BE2C (cell line): ENCODE results near the gene CDON. TPM values are rescaled to one million over a fixed set of nuclear protein-coding genes. Genes with fewer than 3 reads are reported as not detected.

Source experiments
- DNase-seq: peaks from one replicate; pipeline ENCODE4 v3.0.0-alpha.2; 2020
- H3K27me3 ChIP-seq: fragments of 250-450 bp; sonication (Bioruptor Pico); 2 replicates; pipeline ENCODE4 v1.5.1; 2020; ENCODE audit warnings: mild to moderate bottlenecking
- H3K36me3 ChIP-seq: fragments of 250-450 bp; sonication (Bioruptor Pico); 2 replicates; pipeline ENCODE4 v1.5.1; 2020; ENCODE audit warnings: mild to moderate bottlenecking
- H3K4me1 ChIP-seq: fragments of 250-450 bp; sonication (Bioruptor Pico); 2 replicates; pipeline ENCODE4 v1.5.1; 2020
- H3K4me3 ChIP-seq: 2 replicates; pipeline ENCODE4 v1.5.1; 2011; ENCODE audit warnings: low read depth, low read length
- H3K9me3 ChIP-seq: fragments of 250-450 bp; sonication (Bioruptor Pico); 2 replicates; pipeline ENCODE4 v1.5.1; 2020
- polyA plus RNA-seq: library from polyadenylated mRNA; unstranded; fragments of >200 nt; gene quantifications from one replicate; pipeline ENCODE4 v1.2.1, GENCODE V29; 2012; ENCODE audit warnings: low read depth, missing spikeins; ENCODE audit not compliant: insufficient read length, insufficient read depth
- TF ChIP-seq, protein P1 (sequence below): IDR thresholded peaks from 2 replicates; pipeline ENCODE4 v1.5.1; 2012; ENCODE audit warnings: mild to moderate bottlenecking, low read depth, low read length

CDON gene, protein sequence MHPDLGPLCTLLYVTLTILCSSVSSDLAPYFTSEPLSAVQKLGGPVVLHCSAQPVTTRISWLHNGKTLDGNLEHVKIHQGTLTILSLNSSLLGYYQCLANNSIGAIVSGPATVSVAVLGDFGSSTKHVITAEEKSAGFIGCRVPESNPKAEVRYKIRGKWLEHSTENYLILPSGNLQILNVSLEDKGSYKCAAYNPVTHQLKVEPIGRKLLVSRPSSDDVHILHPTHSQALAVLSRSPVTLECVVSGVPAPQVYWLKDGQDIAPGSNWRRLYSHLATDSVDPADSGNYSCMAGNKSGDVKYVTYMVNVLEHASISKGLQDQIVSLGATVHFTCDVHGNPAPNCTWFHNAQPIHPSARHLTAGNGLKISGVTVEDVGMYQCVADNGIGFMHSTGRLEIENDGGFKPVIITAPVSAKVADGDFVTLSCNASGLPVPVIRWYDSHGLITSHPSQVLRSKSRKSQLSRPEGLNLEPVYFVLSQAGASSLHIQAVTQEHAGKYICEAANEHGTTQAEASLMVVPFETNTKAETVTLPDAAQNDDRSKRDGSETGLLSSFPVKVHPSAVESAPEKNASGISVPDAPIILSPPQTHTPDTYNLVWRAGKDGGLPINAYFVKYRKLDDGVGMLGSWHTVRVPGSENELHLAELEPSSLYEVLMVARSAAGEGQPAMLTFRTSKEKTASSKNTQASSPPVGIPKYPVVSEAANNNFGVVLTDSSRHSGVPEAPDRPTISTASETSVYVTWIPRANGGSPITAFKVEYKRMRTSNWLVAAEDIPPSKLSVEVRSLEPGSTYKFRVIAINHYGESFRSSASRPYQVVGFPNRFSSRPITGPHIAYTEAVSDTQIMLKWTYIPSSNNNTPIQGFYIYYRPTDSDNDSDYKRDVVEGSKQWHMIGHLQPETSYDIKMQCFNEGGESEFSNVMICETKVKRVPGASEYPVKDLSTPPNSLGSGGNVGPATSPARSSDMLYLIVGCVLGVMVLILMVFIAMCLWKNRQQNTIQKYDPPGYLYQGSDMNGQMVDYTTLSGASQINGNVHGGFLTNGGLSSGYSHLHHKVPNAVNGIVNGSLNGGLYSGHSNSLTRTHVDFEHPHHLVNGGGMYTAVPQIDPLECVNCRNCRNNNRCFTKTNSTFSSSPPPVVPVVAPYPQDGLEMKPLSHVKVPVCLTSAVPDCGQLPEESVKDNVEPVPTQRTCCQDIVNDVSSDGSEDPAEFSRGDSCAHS (N-terminal part only)
- polyA plus RNA-seq: 58.6 TPM

DNA sequence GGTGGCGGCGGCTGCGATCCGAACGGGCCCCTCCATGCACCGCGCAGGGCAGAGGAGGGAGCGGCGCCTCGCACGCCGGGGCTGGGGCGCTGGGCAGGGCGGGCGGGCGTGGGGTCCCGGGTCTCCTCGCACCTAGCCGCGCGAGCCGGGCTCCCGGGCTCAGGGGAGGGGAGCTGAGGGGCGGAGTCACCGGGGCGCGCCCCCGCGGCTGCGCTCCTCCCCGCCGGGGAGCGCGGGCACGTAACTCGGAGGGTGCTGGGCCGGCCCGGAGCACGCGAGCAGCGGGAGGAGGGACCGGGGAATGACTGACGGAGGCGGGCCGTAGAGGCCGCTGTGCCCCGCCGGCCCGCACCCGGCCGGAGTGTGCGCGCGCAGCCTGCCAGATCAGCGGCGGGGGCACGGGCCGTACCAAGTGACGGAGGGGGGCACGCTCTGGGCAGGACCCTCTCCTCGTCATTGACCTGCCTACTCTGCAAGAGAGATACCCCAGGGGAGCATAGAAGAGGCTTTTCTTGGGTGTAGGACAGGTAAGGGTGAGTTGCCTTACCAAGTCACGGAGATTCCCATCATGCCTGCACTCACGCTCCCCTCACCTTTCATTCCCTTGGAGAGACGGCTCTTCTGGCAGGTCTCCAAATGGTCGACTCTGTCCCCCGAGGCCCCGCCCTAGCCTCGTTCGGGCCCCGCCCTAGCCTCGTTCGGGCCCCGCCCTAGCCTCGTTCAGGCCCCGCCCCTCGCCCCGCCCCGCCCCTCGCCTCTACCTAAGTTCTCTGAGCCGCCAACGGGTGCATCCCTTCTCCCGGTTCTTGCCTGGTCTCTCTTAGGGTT lies at the start of gene CDON:
TSS of gene CDON (minus strand) at position 188 of the 828 bp plus-strand sequence. CDS start 39,390 bp downstream, outside the sequence.
- DNase-seq: peak; percentile 98
- TF ChIP-seq, protein P1, sequence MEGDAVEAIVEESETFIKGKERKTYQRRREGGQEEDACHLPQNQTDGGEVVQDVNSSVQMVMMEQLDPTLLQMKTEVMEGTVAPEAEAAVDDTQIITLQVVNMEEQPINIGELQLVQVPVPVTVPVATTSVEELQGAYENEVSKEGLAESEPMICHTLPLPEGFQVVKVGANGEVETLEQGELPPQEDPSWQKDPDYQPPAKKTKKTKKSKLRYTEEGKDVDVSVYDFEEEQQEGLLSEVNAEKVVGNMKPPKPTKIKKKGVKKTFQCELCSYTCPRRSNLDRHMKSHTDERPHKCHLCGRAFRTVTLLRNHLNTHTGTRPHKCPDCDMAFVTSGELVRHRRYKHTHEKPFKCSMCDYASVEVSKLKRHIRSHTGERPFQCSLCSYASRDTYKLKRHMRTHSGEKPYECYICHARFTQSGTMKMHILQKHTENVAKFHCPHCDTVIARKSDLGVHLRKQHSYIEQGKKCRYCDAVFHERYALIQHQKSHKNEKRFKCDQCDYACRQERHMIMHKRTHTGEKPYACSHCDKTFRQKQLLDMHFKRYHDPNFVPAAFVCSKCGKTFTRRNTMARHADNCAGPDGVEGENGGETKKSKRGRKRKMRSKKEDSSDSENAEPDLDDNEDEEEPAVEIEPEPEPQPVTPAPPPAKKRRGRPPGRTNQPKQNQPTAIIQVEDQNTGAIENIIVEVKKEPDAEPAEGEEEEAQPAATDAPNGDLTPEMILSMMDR: no peak

DNA sequence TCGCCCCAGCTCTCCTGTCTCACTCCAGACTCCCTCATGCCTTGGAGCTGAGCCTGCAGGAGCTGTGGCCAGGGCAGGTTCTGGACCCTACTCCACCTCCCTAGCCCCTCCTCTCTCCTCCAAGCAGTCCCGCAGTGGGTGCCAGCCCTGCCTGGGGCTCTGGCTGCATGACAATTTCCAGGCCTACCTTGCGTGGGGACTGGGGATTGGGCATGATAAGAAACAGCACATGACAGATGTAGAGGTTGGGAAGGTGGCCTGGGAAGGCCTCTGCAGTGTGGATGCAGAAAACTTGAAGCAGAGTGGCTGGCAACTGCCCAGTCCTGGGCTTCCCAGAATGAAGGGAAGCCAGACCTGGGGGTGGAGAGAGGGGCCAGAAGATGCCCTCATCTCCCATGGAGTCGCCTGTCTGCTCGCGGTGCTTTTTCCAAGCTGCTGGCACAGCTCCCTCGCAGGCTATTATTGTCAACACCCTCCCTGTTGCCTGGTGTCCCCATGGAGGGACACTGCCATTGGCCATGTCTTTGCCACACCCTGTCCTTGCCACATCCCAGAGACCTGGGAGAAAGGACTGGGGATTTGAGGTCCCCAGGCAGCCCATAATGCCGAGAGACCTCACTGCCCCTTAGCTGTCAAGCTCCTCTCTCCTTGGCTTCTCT lies 48.9 kb upstream of the CDON start:
- Histone ChIP-seq H3K4me1 (peaks cover 47% of the 10 kb centered on the region), H3K36me3 (no peaks in the 10 kb centered on the region)

More for the DNA sequence above, at the start of gene CDON:
- H3K36me3 ChIP-seq: no peaks in the 10 kb centered on the region
- H3K27me3 ChIP-seq: no peaks in the 10 kb centered on the region
- H3K4me1 ChIP-seq: peaks cover 4% of the 10 kb centered on the region
- H3K9me3 ChIP-seq: no peaks in the 10 kb centered on the region
- peak within 1 kb of the TSS; percentile 90 for H3K4me3 ChIP-seq

DNA sequence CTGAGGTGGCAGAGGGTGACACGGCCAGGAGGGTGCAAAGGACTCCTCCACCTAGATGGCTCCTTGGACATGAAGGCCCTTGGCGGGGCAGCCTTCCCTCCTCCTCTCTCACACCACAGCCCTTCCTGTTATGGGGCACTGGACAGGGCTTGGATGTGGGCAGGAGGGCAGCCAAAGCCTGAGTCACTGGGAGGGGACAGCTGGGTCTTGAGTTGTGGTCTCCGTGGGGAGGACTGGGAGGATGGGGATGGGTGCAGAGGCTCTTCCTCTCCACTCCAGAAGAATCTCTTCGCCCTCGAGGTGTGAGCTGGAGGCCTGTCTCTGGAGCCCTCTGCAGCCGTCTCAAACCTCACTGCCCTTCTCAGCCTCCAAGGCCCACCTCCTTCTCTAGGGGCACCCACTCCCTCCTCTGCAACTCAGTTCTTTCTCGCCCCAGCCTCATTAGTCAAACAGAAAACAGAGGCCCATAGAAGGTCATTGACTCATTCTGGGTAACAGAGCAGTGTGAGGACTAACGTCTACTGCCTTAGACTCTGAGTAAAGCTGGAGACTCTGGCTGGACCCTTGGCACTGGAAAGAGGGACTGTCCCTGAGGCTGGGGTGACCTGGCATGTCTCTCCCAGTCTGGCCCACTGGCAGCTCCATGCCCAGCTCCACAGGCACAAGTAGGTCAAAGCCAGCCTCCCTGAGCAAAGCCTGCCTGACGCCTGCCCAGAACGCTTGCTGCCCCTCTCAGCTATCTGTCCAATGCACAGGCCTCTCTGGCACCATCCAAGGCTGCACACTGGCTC lies 47.5 kb upstream of the CDON start:
- TF ChIP-seq, protein P1: no peak
- Histone ChIP-seq H3K4me1 (peaks cover 39% of the 10 kb centered on the region), H3K27me3 (no peaks in the 10 kb centered on the region), H3K9me3 (no peaks in the 10 kb centered on the region), H3K4me3 (no peak overlapping the region), H3K36me3 (no peaks in the 10 kb centered on the region)
- DNase-seq: no peak

More for the DNA sequence above, 48.9 kb upstream of the CDON start:
- no peaks in the 10 kb centered on the region for H3K9me3 ChIP-seq
- H3K4me3 ChIP-seq: peak overlapping the region; percentile 44
- peak; percentile 98 for DNase-seq
- TF ChIP-seq, protein P1: no peak
- H3K27me3 ChIP-seq: no peaks in the 10 kb centered on the region

DNA sequence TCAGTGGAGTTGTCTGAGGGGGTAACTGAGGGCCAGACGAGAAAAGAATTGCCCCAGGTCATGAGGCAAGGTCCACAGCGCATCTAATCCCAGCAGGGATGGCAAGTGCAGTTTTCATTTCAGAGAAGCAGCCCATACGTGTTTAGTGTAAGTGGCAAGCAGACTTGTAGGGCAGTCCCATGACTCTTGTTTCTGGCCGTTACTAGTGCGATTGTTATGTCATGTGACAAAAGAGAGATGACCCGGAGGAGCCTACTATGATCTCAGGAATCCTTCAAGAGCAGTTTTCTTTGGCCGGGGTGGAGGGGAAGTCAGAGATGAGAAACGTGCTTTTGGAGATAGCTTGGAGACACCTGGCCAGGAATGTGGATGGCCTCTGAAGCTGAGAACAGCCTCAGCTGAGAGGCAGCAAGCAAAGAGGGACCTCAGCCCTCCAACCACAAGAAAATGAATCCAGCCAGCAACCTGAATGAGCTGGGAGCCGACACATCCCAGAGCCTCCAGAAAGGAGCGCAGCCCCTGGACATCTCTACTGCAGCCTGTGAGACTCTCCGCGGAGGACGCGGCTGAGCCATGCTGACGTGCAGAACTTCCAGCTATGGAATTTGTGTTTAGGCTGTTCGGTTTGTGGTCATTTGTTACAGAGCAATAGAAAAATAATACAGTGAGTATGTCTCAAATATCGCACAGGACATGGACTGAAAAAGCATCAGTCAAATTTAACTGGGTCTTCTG lies 44.1 kb upstream of the CDON start:
- DNase-seq: no peak
- peaks cover 50% of the 10 kb centered on the region for H3K4me1 ChIP-seq
- H3K27me3 ChIP-seq: no peaks in the 10 kb centered on the region
- no peak overlapping the region for H3K4me3 ChIP-seq
- H3K36me3 ChIP-seq: no peaks in the 10 kb centered on the region
- TF ChIP-seq, protein P1: no peak
- H3K9me3 ChIP-seq: peaks cover 3% of the 10 kb centered on the region; the same call in 1 of the 2 replicates
